ENCODE data around the gene RHBDF2. TPM values are rescaled to one million over a fixed set of nuclear protein-coding genes. Genes with fewer than 3 reads are reported as not detected.

The RHBDF2 gene
- total and polyA plus RNA-seq, 2 donors (not counting 3 experiments of a cell fraction or from before 2014, with no cell fraction given): 25.5 to 38.5 TPM

GRCh38 chr17:76435751-76436150 lies 65.5 kb downstream of the RHBDF2 start:
- Histone ChIP-seq H3K27ac (ENCODE audit: insufficient read depth, low read depth, low read length) (no peak overlapping the region), H3K9me1 (replicated peaks; ENCODE audit: control insufficient read depth, extremely low read depth, insufficient read depth, low read length) (no peaks in the 10 kb centered on the region), H3K27me3 (ENCODE audit: control insufficient read depth in 2 of 2, insufficient read depth in 2 of 2, low read length in 2 of 2) (no peaks in the 10 kb centered on the region), H2AFZ (ENCODE audit: low read depth, low read length) (no peak overlapping the region), H3K4me1 (ENCODE audit: control insufficient read depth, extremely low read depth, insufficient read depth, low read length) (no peaks in the 10 kb centered on the region), H3K4me3 (replicated peaks in 1 of 3; ENCODE audit: insufficient read depth in 1 of 3, low read depth in 1 of 3, low read length in 3 of 3) (no peak overlapping the region), H3K79me2 (ENCODE audit: control insufficient read depth, insufficient read depth, low read length) (peaks cover 52% of the 10 kb centered on the region), H3K36me3 (ENCODE audit: control insufficient read depth in 2 of 2, extremely low read depth in 1 of 2, insufficient read depth in 2 of 2, low read length in 2 of 2) (no peaks in the 10 kb centered on the region), H3K4me2 (ENCODE audit: insufficient read depth, low read length) (no peak overlapping the region), H3K9ac (replicated peaks; ENCODE audit: extremely low read depth, insufficient read depth, low read length) (no peak overlapping the region), H4K20me1 (replicated peaks; ENCODE audit: control insufficient read depth, extremely low read depth, insufficient read depth, low read length) (no peaks in the 10 kb centered on the region), H3K9me3 (replicated peaks; ENCODE audit: control insufficient read depth, insufficient read depth, low read length) (no peaks in the 10 kb centered on the region)
- dilution Hi-C loops (cut with MboI; ENCODE audit: extremely low pct_ligation_motif_present, low sequenced_read_pairs) (loop anchor here (25.0 kb wide), 1 partner anchor 223 kb away; no protein-coding TSS in a partner anchor), intact Hi-C loops (cut with micrococcal nuclease) (no loop called here)
- TF ChIP-seq FOS (IDR thresholded peaks at IDR 0.05; ENCODE audit: borderline replicate concordance, insufficient read depth, low read length) (no peak), POLR2AphosphoS5 (IDR thresholded peaks at IDR 0.05; ENCODE audit: insufficient read depth, low read depth, low read length) (no peak), MAX (IDR thresholded peaks at IDR 0.05; ENCODE audit: insufficient read depth, insufficient read length) (no peak), GATA2 (IDR thresholded peaks at IDR 0.05; ENCODE audit: insufficient read depth, insufficient read length, low read depth, low read length) (no peak), POLR2A (IDR thresholded peaks at IDR 0.05; ENCODE audit: low read depth, low read length) (no peak), JUN (IDR thresholded peaks at IDR 0.05; ENCODE audit: borderline replicate concordance, insufficient read depth, insufficient read length, low read depth) (no peak), CTCF (IDR thresholded peaks at IDR 0.05; ENCODE audit: extremely low read depth in 1 of 2, insufficient read depth in 1 of 2, low read depth in 1 of 2, low read length in 2 of 2) (no peak), EZH2 (IDR thresholded peaks at IDR 0.05; ENCODE audit: borderline replicate concordance, low read depth, low read length, severe bottlenecking) (no peak), MYC (IDR thresholded peaks at IDR 0.05; ENCODE audit: low read depth, low read length) (no peak)
- ChIA-PET CTCF (interaction anchor here (0.7 to 2.2 kb wide), 3 partner anchors 14 to 38 kb away, joined by 3 to 13 read pairs (median 3); no protein-coding TSS in a partner anchor), POLR2A (no interaction called here)
- DNase-seq (ENCODE audit: low read depth, low spot score) (no peak), FAIRE-seq (no peak)
- BruUV-seq (replicated peaks): no TSS peak
